Smooth muscle cell (in vitro differentiated cells): ENCODE data around the gene EIF3L. TPM values are rescaled to one million over a fixed set of nuclear protein-coding genes. Genes with fewer than 3 reads are reported as not detected.

Experiments
- DNase-seq: peaks from one replicate; lab custom pipeline; 2025; ENCODE audit not compliant: unreplicated experiment; lab: John Stamatoyannopoulos, UW
- H2AFZ ChIP-seq: fragments of 200-600 bp; sonication (generic); 2 replicates; pipeline ENCODE4 v1.6.0; 2016; ENCODE audit warnings: antibody characterized with exemption, low read depth, mild to moderate bottlenecking
- H3F3A ChIP-seq: fragments of 200-600 bp; sonication (generic); 2 replicates; pipeline ENCODE4 v1.6.0; 2017; ENCODE audit warnings: antibody characterized with exemption, low read depth
- H3K27ac ChIP-seq: fragments of 200-600 bp; sonication (generic); 2 replicates; pipeline ENCODE4 v1.5.1; 2016; ENCODE audit warnings: low read depth, mild to moderate bottlenecking
- H3K27me3 ChIP-seq: fragments of 200-600 bp; sonication (generic); 2 replicates; pipeline ENCODE4 v1.6.1; 2016; ENCODE audit warnings: low read depth, mild to moderate bottlenecking
- H3K36me3 ChIP-seq: fragments of 200-600 bp; sonication (generic); 2 replicates; pipeline ENCODE4 v1.5.1; 2016; ENCODE audit warnings: low read depth
- H3K4me1 ChIP-seq: fragments of 200-600 bp; sonication (generic); 2 replicates; pipeline ENCODE4 v1.5.1; 2016; ENCODE audit warnings: low read depth
- H3K4me2 ChIP-seq: fragments of 200-600 bp; sonication (generic); 2 replicates; pipeline ENCODE4 v1.6.0; 2016; ENCODE audit warnings: mild to moderate bottlenecking
- H3K4me3 ChIP-seq: fragments of 200-600 bp; sonication (generic); 2 replicates; pipeline ENCODE4 v1.5.1; 2016; ENCODE audit warnings: mild to moderate bottlenecking
- H3K79me2 ChIP-seq: fragments of 200-600 bp; sonication (generic); 2 replicates; pipeline ENCODE4 v1.6.0; 2016; ENCODE audit warnings: low read depth, mild to moderate bottlenecking
- H3K9ac ChIP-seq: fragments of 200-600 bp; sonication (generic); 2 replicates; pipeline ENCODE4 v1.6.0; 2016; ENCODE audit warnings: low read depth
- H3K9me3 ChIP-seq: fragments of 200-600 bp; sonication (generic); replicated peaks from 2 replicates; pipeline ENCODE4 v1.5.1; 2016; ENCODE audit warnings: low read depth
- H4K20me1 ChIP-seq: fragments of 200-600 bp; sonication (generic); 2 replicates; pipeline ENCODE4 v1.6.0; 2016; ENCODE audit warnings: low read depth
- WGBS: methylation state at CpG from one replicate; pipeline ENCODE4 v1.1.7; 2016; ENCODE audit warnings: low lambda C conversion rate; 5-methylcytosine and 5-hydroxymethylcytosine counted together
- polyA plus RNA-seq: library from polyadenylated mRNA; unstranded; fragments of >200 nt; fragmentation: Nextera tagmentation; extraction: Ambion mirVana; gene quantifications from 2 replicates; pipeline ENCODE4 v1.2.1, GENCODE V29; 2016
- total RNA-seq: library from RNA; depleted of rRNA; stranded (reverse); fragments of >200 nt; gene quantifications from 2 replicates; pipeline ENCODE4 v1.2.3, GENCODE V29; 2014
- TF ChIP-seq, protein P1 (sequence below): fragments of 200-600 bp; sonication (generic); IDR thresholded peaks from 2 replicates; pipeline ENCODE4 v1.5.1; 2017; ENCODE audit warnings: borderline replicate concordance, mild to moderate bottlenecking, antibody characterized with exemption; ENCODE audit not compliant: insufficient read depth, poor library complexity, severe bottlenecking

EIF3L gene
- total and polyA plus RNA-seq, 2 experiments from 2014 or later = 182 to 274 TPM

DNA sequence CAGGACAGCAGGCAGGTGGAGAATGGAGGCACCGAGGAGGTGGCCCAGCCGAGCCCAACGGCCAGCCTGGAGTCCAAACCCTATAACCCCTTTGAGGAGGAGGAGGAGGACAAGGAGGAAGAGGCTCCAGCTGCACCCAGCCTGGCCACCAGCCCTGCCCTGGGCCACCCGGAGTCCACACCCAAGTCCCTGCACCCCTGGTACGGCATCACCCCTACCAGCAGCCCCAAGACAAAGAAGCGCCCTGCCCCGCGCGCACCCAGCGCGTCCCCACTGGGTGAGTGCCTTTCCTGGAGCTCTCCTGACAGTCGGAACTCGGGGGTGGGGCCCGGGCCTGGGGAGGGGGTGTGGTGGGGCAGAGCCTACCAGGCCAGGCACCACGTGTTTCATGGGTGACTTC is 76.5 kb downstream of the EIF3L start:
- Histone ChIP-seq H3K4me3 (no peak overlapping the region), H3K4me2 (no peak overlapping the region), H3K36me3 (peaks cover 4% of the 10 kb centered on the region), H3K9ac (no peak overlapping the region), H3K27ac (no peak overlapping the region), H4K20me1 (peaks cover 21% of the 10 kb centered on the region), H3K9me3 (no peaks in the 10 kb centered on the region), H2AFZ (no peak overlapping the region), H3K27me3 (no peaks in the 10 kb centered on the region), H3F3A (no peaks in the 10 kb centered on the region), H3K4me1 (no peaks in the 10 kb centered on the region), H3K79me2 (no peaks in the 10 kb centered on the region)
- TF ChIP-seq, protein P1, sequence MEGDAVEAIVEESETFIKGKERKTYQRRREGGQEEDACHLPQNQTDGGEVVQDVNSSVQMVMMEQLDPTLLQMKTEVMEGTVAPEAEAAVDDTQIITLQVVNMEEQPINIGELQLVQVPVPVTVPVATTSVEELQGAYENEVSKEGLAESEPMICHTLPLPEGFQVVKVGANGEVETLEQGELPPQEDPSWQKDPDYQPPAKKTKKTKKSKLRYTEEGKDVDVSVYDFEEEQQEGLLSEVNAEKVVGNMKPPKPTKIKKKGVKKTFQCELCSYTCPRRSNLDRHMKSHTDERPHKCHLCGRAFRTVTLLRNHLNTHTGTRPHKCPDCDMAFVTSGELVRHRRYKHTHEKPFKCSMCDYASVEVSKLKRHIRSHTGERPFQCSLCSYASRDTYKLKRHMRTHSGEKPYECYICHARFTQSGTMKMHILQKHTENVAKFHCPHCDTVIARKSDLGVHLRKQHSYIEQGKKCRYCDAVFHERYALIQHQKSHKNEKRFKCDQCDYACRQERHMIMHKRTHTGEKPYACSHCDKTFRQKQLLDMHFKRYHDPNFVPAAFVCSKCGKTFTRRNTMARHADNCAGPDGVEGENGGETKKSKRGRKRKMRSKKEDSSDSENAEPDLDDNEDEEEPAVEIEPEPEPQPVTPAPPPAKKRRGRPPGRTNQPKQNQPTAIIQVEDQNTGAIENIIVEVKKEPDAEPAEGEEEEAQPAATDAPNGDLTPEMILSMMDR = no peak
- no peak for DNase-seq
- WGBS = 95% methylated on average over 14 of the region's 15 CpGs

DNA sequence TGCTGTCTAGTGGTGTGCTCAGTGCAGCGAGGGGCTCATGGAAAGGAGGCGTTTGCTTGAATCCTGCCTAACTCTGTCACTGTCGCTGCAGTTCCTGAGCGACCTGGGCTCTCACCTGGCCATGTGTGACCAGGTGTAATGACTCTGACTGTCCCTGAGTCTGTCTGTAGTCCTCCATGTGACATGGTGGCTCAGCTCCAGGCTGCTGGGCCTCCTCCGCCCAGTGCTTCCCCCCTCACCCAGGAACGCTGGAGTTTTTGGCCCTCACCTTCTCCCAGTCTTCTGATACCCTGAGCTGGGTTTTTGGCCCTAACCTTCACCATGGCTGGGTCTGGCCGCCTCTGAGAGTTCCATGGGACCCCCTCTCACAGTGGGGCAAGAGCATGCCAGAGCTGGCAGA is 77.1 kb downstream of the EIF3L start:
- H3K79me2 ChIP-seq = no peaks in the 10 kb centered on the region
- no peaks in the 10 kb centered on the region for H3K27me3 ChIP-seq
- no peaks in the 10 kb centered on the region for H3F3A ChIP-seq
- peaks cover 4% of the 10 kb centered on the region for H3K36me3 ChIP-seq
- H3K9me3 ChIP-seq = no peaks in the 10 kb centered on the region
- TF ChIP-seq, protein P1 = no peak
- H2AFZ ChIP-seq = no peak overlapping the region
- H3K4me2 ChIP-seq = no peak overlapping the region
- H3K9ac ChIP-seq = no peak overlapping the region
- over 99% methylated on average over 7 of the region's 7 CpGs for WGBS
- no peak overlapping the region for H3K27ac ChIP-seq
- H4K20me1 ChIP-seq = peaks cover 26% of the 10 kb centered on the region
- no peaks in the 10 kb centered on the region for H3K4me1 ChIP-seq
- no peak overlapping the region for H3K4me3 ChIP-seq
- DNase-seq = no peak

DNA sequence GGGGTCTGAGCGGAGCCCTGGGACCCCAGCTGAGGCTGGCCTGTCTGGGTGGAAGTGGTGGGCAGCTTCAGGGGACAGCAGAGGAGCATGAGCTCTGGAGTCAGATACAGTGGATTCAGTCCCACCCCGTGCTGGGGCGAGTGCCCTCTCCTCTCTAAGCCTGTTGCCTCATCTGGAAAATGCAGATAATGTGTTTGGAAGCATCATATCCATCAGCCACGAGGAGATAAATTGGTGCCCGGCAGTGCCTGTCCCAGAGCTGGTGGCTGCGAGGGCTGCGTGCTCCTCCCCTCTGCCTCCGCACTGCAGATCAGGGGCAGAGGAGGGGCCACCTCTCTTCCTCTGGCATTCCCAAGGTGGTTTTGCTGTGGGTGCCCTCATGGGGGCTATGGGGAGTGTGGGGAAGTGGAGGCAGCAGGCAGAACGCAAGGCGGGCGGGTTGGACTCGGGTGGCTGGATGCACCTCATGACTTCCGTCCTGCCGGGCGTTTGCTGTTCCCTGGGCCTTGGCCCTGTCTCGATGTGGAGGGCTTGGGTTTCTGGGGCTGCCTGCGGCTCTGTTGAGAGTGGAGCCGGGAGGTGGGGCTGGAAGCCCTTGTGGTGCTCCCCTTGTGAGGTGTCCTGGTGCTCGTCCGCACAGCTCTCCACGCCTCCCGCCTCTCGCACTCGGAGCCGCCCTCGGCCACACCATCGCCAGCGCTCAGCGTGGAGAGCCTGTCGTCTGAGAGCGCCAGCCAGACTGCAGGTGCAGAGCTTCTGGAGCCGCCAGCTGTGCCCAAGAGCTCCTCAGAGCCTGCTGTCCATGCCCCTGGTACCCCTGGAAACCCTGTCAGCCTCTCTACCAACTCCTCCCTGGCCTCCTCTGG is 77.8 kb downstream of the EIF3L start:
- H3K4me3 ChIP-seq = no peak overlapping the region
- peaks cover 4% of the 10 kb centered on the region for H3K36me3 ChIP-seq
- no peak overlapping the region for H3K27ac ChIP-seq
- H3K9ac ChIP-seq = no peak overlapping the region
- no peak overlapping the region for H3K4me2 ChIP-seq
- no peak overlapping the region for H2AFZ ChIP-seq
- WGBS = 97% methylated on average over 15 of the region's 32 CpGs
- no peak for DNase-seq
- no peaks in the 10 kb centered on the region for H3K79me2 ChIP-seq
- peaks cover 27% of the 10 kb centered on the region for H4K20me1 ChIP-seq
- no peaks in the 10 kb centered on the region for H3K27me3 ChIP-seq
- TF ChIP-seq, protein P1 = no peak
- no peaks in the 10 kb centered on the region for H3K4me1 ChIP-seq
- no peaks in the 10 kb centered on the region for H3K9me3 ChIP-seq
- H3F3A ChIP-seq = peaks cover 4% of the 10 kb centered on the region

DNA sequence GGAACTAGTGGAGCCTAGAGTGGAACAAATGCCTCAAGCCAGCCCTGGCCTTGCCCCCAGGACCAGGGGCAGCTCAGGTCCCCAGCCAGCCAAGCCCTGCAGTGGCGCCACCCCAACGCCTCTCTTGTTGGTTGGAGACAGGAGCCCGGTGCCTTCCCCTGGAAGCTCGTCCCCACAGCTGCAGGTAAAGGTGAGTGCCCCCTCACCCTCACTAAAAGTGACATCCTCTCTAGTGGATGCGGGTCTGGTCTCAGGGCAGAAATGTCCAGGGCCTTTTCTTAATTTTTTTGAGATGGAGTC is 78.4 kb downstream of the EIF3L start:
- Histone ChIP-seq H3K27me3 (no peaks in the 10 kb centered on the region), H3K4me1 (no peaks in the 10 kb centered on the region), H3K4me2 (no peak overlapping the region), H3K79me2 (no peaks in the 10 kb centered on the region), H3K4me3 (no peak overlapping the region), H3K27ac (no peak overlapping the region), H2AFZ (no peak overlapping the region), H3K9me3 (no peaks in the 10 kb centered on the region), H3K9ac (no peak overlapping the region), H3K36me3 (peaks cover 4% of the 10 kb centered on the region), H4K20me1 (peaks cover 27% of the 10 kb centered on the region), H3F3A (peaks cover 5% of the 10 kb centered on the region)
- WGBS = 96% methylated on average over 5 of the region's 5 CpGs
- DNase-seq = no peak
- TF ChIP-seq, protein P1 = no peak
